Loucy (cell line): ENCODE measurements around the gene ZDHHC20.

Experiments
- EZH2phosphoT487 ChIP-seq: fragments of 200-600 bp; IDR thresholded peaks from 2 replicates; pipeline ENCODE4 v1.6.1; 2018; ENCODE audit warnings: antibody characterized with exemption, mild to moderate bottlenecking, moderate library complexity, borderline replicate concordance
- TF ChIP-seq, protein P1 (sequence below): fragments of 200-600 bp; sonication (generic); conservative IDR thresholded peaks from 2 replicates; pipeline ENCODE4 v1.5.1; 2014; ENCODE audit warnings: mild to moderate bottlenecking, antibody characterized with exemption, low read length

GRCh38 chr13:21361706-21362105 lies 97.4 kb downstream of the ZDHHC20 start:
- TF ChIP-seq, protein P1, sequence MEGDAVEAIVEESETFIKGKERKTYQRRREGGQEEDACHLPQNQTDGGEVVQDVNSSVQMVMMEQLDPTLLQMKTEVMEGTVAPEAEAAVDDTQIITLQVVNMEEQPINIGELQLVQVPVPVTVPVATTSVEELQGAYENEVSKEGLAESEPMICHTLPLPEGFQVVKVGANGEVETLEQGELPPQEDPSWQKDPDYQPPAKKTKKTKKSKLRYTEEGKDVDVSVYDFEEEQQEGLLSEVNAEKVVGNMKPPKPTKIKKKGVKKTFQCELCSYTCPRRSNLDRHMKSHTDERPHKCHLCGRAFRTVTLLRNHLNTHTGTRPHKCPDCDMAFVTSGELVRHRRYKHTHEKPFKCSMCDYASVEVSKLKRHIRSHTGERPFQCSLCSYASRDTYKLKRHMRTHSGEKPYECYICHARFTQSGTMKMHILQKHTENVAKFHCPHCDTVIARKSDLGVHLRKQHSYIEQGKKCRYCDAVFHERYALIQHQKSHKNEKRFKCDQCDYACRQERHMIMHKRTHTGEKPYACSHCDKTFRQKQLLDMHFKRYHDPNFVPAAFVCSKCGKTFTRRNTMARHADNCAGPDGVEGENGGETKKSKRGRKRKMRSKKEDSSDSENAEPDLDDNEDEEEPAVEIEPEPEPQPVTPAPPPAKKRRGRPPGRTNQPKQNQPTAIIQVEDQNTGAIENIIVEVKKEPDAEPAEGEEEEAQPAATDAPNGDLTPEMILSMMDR: no peak
- no peak for TF ChIP-seq EZH2phosphoT487
